Sigmoid colon (tissue), 7 donors: ENCODE results near the gene PRKN. TPM values are rescaled to one million over a fixed set of nuclear protein-coding genes. Genes with fewer than 3 reads are reported as not detected.

Source experiments
- DNase-seq: peaks from one replicate; pipeline ENCODE4 v3.0.0-alpha.2; 2019
- H3K27ac ChIP-seq, 4 donors: fragments of 200-600 bp; sonication (generic); one replicate each; pipeline ENCODE4 v1.5.1; 2016 to 2019; ENCODE audit warnings: mild to moderate bottlenecking in 1 of 4
- H3K27me3 ChIP-seq, 3 donors: fragments of 200-600 bp; sonication (generic); one replicate each; pipeline ENCODE4 v1.5.1; 2019; ENCODE audit warnings: mild to moderate bottlenecking in 1 of 3
- H3K36me3 ChIP-seq, 4 donors: fragments of 200-600 bp; sonication (generic); one replicate each; pipeline ENCODE4 v1.5.1; 2016 to 2019
- H3K4me1 ChIP-seq, 4 donors: fragments of 200-600 bp; sonication (generic); one replicate each; pipeline ENCODE4 v1.5.1; 2017 to 2019
- H3K4me3 ChIP-seq, 4 donors: fragments of 200-600 bp; sonication (generic); one replicate each; pipeline ENCODE4 v1.5.1; 2017 to 2019; ENCODE audit warnings: mild to moderate bottlenecking in 2 of 4, moderate library complexity in 1 of 4
- H3K9me3 ChIP-seq, 4 donors: fragments of 200-600 bp in 3 of 4; sonication (generic) in 3 of 4; one replicate each; pipeline versions ENCODE4 v1.5.1 to v1.6.1; 2013 to 2019
- CTCF ChIP-seq, 4 experiments: fragments of 450-650 bp in 3 of 4; fragments of 200-600 bp in 1 of 4; IDR thresholded peaks; one replicate each; pipeline ENCODE4 v1.5.1; 2016 to 2019; ENCODE audit warnings: antibody characterized with exemption in 4 of 4, mild to moderate bottlenecking in 3 of 4, moderate library complexity in 2 of 4
- EP300 ChIP-seq, 4 donors: sonication (generic); formaldehyde crosslinking; IDR thresholded peaks; one replicate each; pipeline ENCODE4 v1.6.1; 2017; ENCODE audit warnings: antibody characterized with exemption in 4 of 4
- POLR2A ChIP-seq, 2 donors: fragments of 450-650 bp; IDR thresholded peaks; one replicate each; pipeline ENCODE4 v1.6.1; 2016; ENCODE audit warnings: antibody characterized with exemption in 2 of 2, mild to moderate bottlenecking in 2 of 2, moderate library complexity in 2 of 2
- POLR2AphosphoS5 ChIP-seq, 4 donors: sonication (generic); formaldehyde crosslinking; IDR thresholded peaks; one replicate each; pipeline ENCODE4 v1.6.1; 2017; ENCODE audit warnings: antibody characterized with exemption in 4 of 4
- WGBS, 2 donors: extraction: QIAGEN DNeasy Blood & Tissue Kit; methylation state at CpG; one replicate each; pipeline ENCODE4 v1.1.7; 2013; 5-methylcytosine and 5-hydroxymethylcytosine counted together
- intact Hi-C: fragments of 100-400 bp; cut with DNase I; formaldehyde crosslinking; loops from one replicate; pipeline ENCODE4 v1.15.1; 2023
- polyA plus RNA-seq, 3 donors: library from polyadenylated mRNA; stranded (reverse); fragments of 200-250 nt; gene quantifications; one replicate each; pipeline ENCODE4 v1.2.3, GENCODE V29; 2013
- total RNA-seq, 4 donors: library from RNA; depleted of rRNA; stranded (reverse); fragments of >200 nt; gene quantifications; one replicate each; pipeline ENCODE4 v1.1.0, GENCODE V29; 2016
- donor health status: healthy with polysubstance abuse.
- donor health status: Bipolar disorder and iron deficiency.
- donor health status: healthy.

Gene PRKN
- total and polyA plus RNA-seq, 7 donors: 0.38 to 173 (median 9.7) TPM

- Histone ChIP-seq H3K4me3 (no peak overlapping the region), H3K9me3 (no peaks in the 10 kb centered on the region), H3K27ac (no peak overlapping the region), H3K27me3 (no peaks in the 10 kb centered on the region), H3K36me3 (no peaks in the 10 kb centered on the region), H3K4me1 (no peaks in the 10 kb centered on the region)
- no peak for TF ChIP-seq EP300 (IDR thresholded peaks at IDR 0.05)
- TF ChIP-seq POLR2AphosphoS5 (IDR thresholded peaks at IDR 0.05): no peak
- TF ChIP-seq POLR2A (IDR thresholded peaks at IDR 0.05): no peak
- no peak for TF ChIP-seq CTCF (IDR thresholded peaks at IDR 0.05)
- DNase-seq: no peak
- intact Hi-C loops: no loop called here
- WGBS, 2 donors: 85 to 92% methylated on average over 5 of the region's 5 CpGs
These were observed 42.0 kb downstream of the PRKN start for GRCh38 chr6:162685586-162685985.

- intact Hi-C loops: no loop called here
- Histone ChIP-seq H3K4me3 (no peak overlapping the region), H3K27ac (no peak overlapping the region), H3K36me3 (no peaks in the 10 kb centered on the region), H3K9me3 (no peaks in the 10 kb centered on the region), H3K27me3 (no peaks in the 10 kb centered on the region), H3K4me1 (no peaks in the 10 kb centered on the region)
- WGBS, 2 donors: 65 to 79% methylated on average over 3 of the region's 3 CpGs
- TF ChIP-seq CTCF (IDR thresholded peaks at IDR 0.05) (no peak), POLR2AphosphoS5 (IDR thresholded peaks at IDR 0.05) (no peak), EP300 (IDR thresholded peaks at IDR 0.05) (no peak), POLR2A (IDR thresholded peaks at IDR 0.05) (no peak)
- DNase-seq: no peak
These were observed 42.6 kb downstream of the PRKN start for GRCh38 chr6:162684961-162685360.

GRCh38 chr6:162684052-162684451 lies 43.5 kb downstream of the PRKN start:
- Histone ChIP-seq H3K4me3 (no peak overlapping the region), H3K9me3 (no peaks in the 10 kb centered on the region)

GRCh38 chr6:162683135-162683534 lies 44.4 kb downstream of the PRKN start:
- intact Hi-C loops: no loop called here
- H3K36me3 ChIP-seq: no peaks in the 10 kb centered on the region
- H3K27me3 ChIP-seq: no peaks in the 10 kb centered on the region
- TF ChIP-seq EP300 (IDR thresholded peaks at IDR 0.05): no peak
- no peak for TF ChIP-seq CTCF (IDR thresholded peaks at IDR 0.05)
- TF ChIP-seq POLR2A (IDR thresholded peaks at IDR 0.05): no peak
- no peak for TF ChIP-seq POLR2AphosphoS5 (IDR thresholded peaks at IDR 0.05)
- WGBS, 2 donors: 51 to 70% methylated on average over 4 of the region's 4 CpGs
- no peak for DNase-seq
- no peaks in the 10 kb centered on the region for H3K9me3 ChIP-seq
- no peak overlapping the region for H3K4me3 ChIP-seq
- H3K27ac ChIP-seq: no peak overlapping the region
- H3K4me1 ChIP-seq: no peaks in the 10 kb centered on the region

More at GRCh38 chr6:162684052-162684451, 43.5 kb downstream of the PRKN start:
- no peak for TF ChIP-seq CTCF (IDR thresholded peaks at IDR 0.05)
- TF ChIP-seq POLR2A (IDR thresholded peaks at IDR 0.05): no peak
- TF ChIP-seq POLR2AphosphoS5 (IDR thresholded peaks at IDR 0.05): no peak
- no peak for TF ChIP-seq EP300 (IDR thresholded peaks at IDR 0.05)
- Histone ChIP-seq H3K27me3 (no peaks in the 10 kb centered on the region), H3K4me1 (no peaks in the 10 kb centered on the region), H3K36me3 (no peaks in the 10 kb centered on the region), H3K27ac (no peak overlapping the region)
- 68 to 76% methylated on average over 1 of the region's 1 CpG for WGBS, 2 donors
- intact Hi-C loops: no loop called here
- no peak for DNase-seq

- Histone ChIP-seq H3K36me3 (no peaks in the 10 kb centered on the region), H3K27me3 (no peaks in the 10 kb centered on the region), H3K4me1 (no peaks in the 10 kb centered on the region), H3K9me3 (no peaks in the 10 kb centered on the region), H3K4me3 (no peak overlapping the region), H3K27ac (no peak overlapping the region)
- no peak for DNase-seq
- 10 to 65% methylated on average over 1 of the region's 1 CpG for WGBS, 2 donors
- TF ChIP-seq POLR2A (IDR thresholded peaks at IDR 0.05) (no peak), CTCF (IDR thresholded peaks at IDR 0.05) (no peak), POLR2AphosphoS5 (IDR thresholded peaks at IDR 0.05) (no peak), EP300 (IDR thresholded peaks at IDR 0.05) (no peak)
- intact Hi-C loops: no loop called here
These were observed 46.1 kb downstream of the PRKN start for GRCh38 chr6:162681447-162681846.
